Ovary (tissue), 9 donors: ENCODE results near the gene LIFR. TPM values are rescaled to one million over a fixed set of nuclear protein-coding genes. Genes with fewer than 3 reads are reported as not detected.

ENCODE experiments used
- DNase-seq, 5 donors: peaks; one replicate each; pipeline ENCODE4 v3.0.0-alpha.2; 2019 to 2020
- H3K27ac ChIP-seq, 2 donors: fragments of 200-600 bp; one replicate each; pipeline versions ENCODE4 v1.5.1 to v1.8.0; 2019 to 2022
- H3K27me3 ChIP-seq: fragments of 200-600 bp; one replicate; pipeline ENCODE4 v1.8.0; 2022
- H3K36me3 ChIP-seq: fragments of 200-600 bp; sonication (generic); one replicate; pipeline ENCODE4 v1.5.1; 2019
- H3K4me1 ChIP-seq: one replicate; pipeline ENCODE4 v1.8.1; 2013; ENCODE audit warnings: mild to moderate bottlenecking, moderate library complexity; ENCODE audit not compliant: insufficient read depth
- H3K4me3 ChIP-seq: fragments of 200-600 bp; sonication (generic); one replicate; pipeline ENCODE4 v1.5.1; 2017
- H3K9me3 ChIP-seq, 2 donors: fragments of 200-600 bp in 1 of 2; sonication (generic) in 1 of 2; one replicate each; pipeline versions ENCODE4 v1.5.1 to v1.8.1; 2013 to 2019; ENCODE audit warnings: mild to moderate bottlenecking in 1 of 2, moderate library complexity in 1 of 2
- CTCF ChIP-seq, 3 donors: fragments of 450-650 bp in 2 of 3; fragments of 200-600 bp in 1 of 3; IDR thresholded peaks; one replicate each; pipeline versions ENCODE4 v1.5.1 to v1.8.0; 2016 to 2022; ENCODE audit warnings: antibody characterized with exemption in 3 of 3, mild to moderate bottlenecking in 1 of 3
- EP300 ChIP-seq: sonication (generic); formaldehyde crosslinking; IDR thresholded peaks from one replicate; pipeline ENCODE4 v1.6.1; 2017; ENCODE audit warnings: antibody characterized with exemption
- POLR2A ChIP-seq: fragments of 450-650 bp; IDR thresholded peaks from one replicate; pipeline ENCODE4 v1.6.1; 2017; ENCODE audit warnings: antibody characterized with exemption, mild to moderate bottlenecking, moderate library complexity
- WGBS, 3 donors: extraction: QIAGEN DNeasy Blood & Tissue Kit in 1 of 3; methylation state at CpG; one replicate each; pipeline versions ENCODE4 v1.1.5 to v1.1.7; 2013 to 2017; 5-methylcytosine and 5-hydroxymethylcytosine counted together
- intact Hi-C, 4 donors: fragments of 100-400 bp; cut with DNase I; formaldehyde crosslinking; loops; one replicate each; pipeline versions ENCODE4 v1.11.0 to v1.15.1; 2022 to 2023
- polyA plus RNA-seq, 2 donors: library from polyadenylated mRNA; stranded (reverse); fragments of 200-250 nt in 1 of 2; fragments of 350-450 nt in 1 of 2; fragmentation: Illumina TruSeq in 1 of 2; extraction: RNeasy Lipid Tissue Mini Kit (QIAGEN cat#74804) in 1 of 2; gene quantifications; one replicate each; pipeline ENCODE4 v1.2.3, GENCODE V29; 2013 to 2014
- total RNA-seq, 7 donors: library from RNA; depleted of rRNA in 2 of 7; stranded (reverse); fragments of >200 nt in 2 of 7; fragmentation: NEBNext Ultra II Directional in 3 of 7; extraction: Animal tissue kit (Norgen Biotek cat#: 25700) in 3 of 7; gene quantifications; one replicate each; pipeline versions ENCODE4 v1.1.0 to v1.2.4, GENCODE V29; 2016 to 2023
- donor health status: DM: no; HTN: no; CAD: no; lungs with moderate emphysema.
- donor health status: DM: no; HTN: no; CAD: no.
- donor health status: Bipolar disorder and iron deficiency.
- donor health status: DM: yes; HTN: yes; CAD: no.
- donor health status: DM: no; HTN: no; CAD: no.
- donor health status: DM: yes; HTN: yes; CAD: no.

Gene LIFR
- total and polyA plus RNA-seq, 9 donors, result 17.3 to 143 (median 89.3) TPM

DNA sequence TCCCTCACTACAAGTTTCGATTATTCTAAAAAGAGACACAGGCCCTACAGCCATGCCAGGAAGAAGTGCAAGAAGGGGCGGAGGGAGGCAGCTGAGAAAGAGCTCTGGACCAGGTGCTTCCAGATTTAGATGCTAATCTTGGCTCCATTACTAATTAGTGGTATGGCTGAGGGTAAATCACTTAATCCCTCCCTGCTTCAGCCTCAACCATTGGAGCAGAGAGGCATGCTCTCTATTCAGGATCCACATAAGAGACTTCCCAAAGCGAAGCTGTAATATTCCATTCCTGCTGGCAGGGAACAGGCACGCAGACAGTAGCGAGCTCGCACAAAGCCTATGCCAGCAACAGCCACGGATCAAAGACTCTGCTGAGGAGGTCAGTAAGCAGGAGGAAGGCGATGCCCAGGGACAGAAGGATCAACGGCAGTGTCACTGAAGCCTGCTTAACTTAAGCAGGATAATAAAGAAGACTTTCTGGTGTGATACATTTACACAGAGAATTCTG lies 24.2 kb downstream of the LIFR start:
- Histone ChIP-seq H3K4me3 (no peak overlapping the region), H3K27me3 (no peaks in the 10 kb centered on the region), H3K4me1 (peaks cover 11% of the 10 kb centered on the region), H3K27ac (no peak overlapping the region), H3K36me3 (no peaks in the 10 kb centered on the region), H3K9me3 (no peaks in the 10 kb centered on the region)
- no peak for TF ChIP-seq CTCF (IDR thresholded peaks at IDR 0.05)
- intact Hi-C loops, result no loop called here
- WGBS, 3 donors, result 81 to 91% (median 87%) methylated on average over 9 of the region's 9 CpGs
- no peak for DNase-seq

DNA sequence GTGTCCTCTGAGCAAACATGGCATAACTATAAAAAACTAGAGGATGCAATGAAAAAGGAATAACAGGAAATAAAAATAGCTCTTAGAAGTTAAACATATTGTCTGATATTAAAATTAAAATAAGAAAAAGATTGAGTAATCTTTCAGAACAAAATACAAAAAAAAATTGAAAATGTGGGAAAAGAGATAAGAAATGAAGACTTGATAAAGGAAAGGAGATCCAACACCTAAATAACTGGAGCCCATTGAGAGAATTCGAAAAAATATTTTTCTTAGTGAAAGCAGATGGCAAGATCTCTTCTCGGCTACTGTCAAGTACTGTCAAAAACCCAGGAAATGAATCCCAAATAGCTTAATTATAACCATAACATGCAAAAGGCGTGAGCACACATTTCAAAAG lies 24.9 kb downstream of the LIFR start:
- Histone ChIP-seq H3K27ac (no peak overlapping the region), H3K9me3 (no peaks in the 10 kb centered on the region), H3K36me3 (no peaks in the 10 kb centered on the region), H3K27me3 (no peaks in the 10 kb centered on the region), H3K4me3 (no peak overlapping the region), H3K4me1 (peaks cover 11% of the 10 kb centered on the region)
- DNase-seq, result no peak
- 92 to 95% (median 93%) methylated on average over 3 of the region's 3 CpGs for WGBS, 3 donors
- intact Hi-C loops, result no loop called here
- TF ChIP-seq EP300 (no peak), POLR2A (no peak), CTCF (IDR thresholded peaks at IDR 0.05) (no peak)

GRCh38 chr5:38529955-38530646 lies 26.3 kb downstream of the LIFR start:
- Histone ChIP-seq H3K27me3 (no peaks in the 10 kb centered on the region), H3K9me3 (no peaks in the 10 kb centered on the region), H3K27ac (no peak overlapping the region), H3K4me1 (peaks cover 8% of the 10 kb centered on the region), H3K4me3 (no peak overlapping the region), H3K36me3 (no peaks in the 10 kb centered on the region)
- no peak for DNase-seq
- intact Hi-C loops, result no loop called here
- TF ChIP-seq POLR2A, result no peak
- TF ChIP-seq CTCF (IDR thresholded peaks at IDR 0.05), result no peak
- TF ChIP-seq EP300, result no peak
- WGBS, 3 donors, result 72 to 75% (median 74%) methylated on average over 4 of the region's 4 CpGs

DNA sequence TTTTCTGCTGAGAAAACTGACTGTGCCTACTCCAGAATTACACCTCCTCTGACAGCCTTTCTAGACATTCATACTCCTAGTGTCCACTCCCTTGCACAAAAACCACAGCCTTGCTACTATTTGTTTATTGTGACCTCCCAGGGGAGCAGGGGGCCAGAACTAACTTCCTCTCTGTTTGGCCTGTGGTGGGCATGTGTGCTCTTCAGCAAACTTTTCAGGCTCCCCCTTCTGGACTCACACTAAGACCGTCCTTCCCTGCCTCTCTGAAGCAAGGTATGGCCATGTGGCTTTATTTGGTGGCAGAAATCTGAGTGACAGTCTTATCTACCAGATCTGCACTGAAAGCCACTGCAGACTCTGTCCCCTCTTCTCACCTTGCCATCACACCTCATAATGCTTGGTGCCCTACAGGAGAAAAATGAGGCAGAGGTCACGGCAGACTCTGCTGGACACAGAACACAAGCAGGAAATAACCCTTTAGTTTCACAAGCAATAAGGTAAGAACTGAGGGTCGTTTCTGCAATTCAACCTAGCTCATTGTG lies 28.2 kb downstream of the LIFR start:
- Histone ChIP-seq H3K9me3 (no peaks in the 10 kb centered on the region), H3K27me3 (no peaks in the 10 kb centered on the region), H3K27ac (no peak overlapping the region), H3K4me1 (peaks cover 5% of the 10 kb centered on the region), H3K36me3 (no peaks in the 10 kb centered on the region), H3K4me3 (no peak overlapping the region)
- intact Hi-C loops, result no loop called here
- DNase-seq, result no peak
- TF ChIP-seq EP300, result no peak
- 76 to 86% (median 79%) methylated on average over 3 of the region's 3 CpGs for WGBS, 3 donors

GRCh38 chr5:38527475-38527874 lies 29.0 kb downstream of the LIFR start:
- WGBS, 3 donors, result 85 to 95% (median 88%) methylated on average over 2 of the region's 2 CpGs
- no peaks in the 10 kb centered on the region for H3K36me3 ChIP-seq
- H3K9me3 ChIP-seq, result no peaks in the 10 kb centered on the region
- intact Hi-C loops, result no loop called here
- no peak overlapping the region for H3K27ac ChIP-seq
- DNase-seq, result no peak
- H3K4me3 ChIP-seq, result no peak overlapping the region
- no peak for TF ChIP-seq POLR2A
- TF ChIP-seq EP300, result no peak
- no peak for TF ChIP-seq CTCF (IDR thresholded peaks at IDR 0.05)
- peaks cover 5% of the 10 kb centered on the region for H3K4me1 ChIP-seq
- no peaks in the 10 kb centered on the region for H3K27me3 ChIP-seq
